Measurements from ENCODE around the gene SFXN3.

The SFXN3 gene

DNA sequence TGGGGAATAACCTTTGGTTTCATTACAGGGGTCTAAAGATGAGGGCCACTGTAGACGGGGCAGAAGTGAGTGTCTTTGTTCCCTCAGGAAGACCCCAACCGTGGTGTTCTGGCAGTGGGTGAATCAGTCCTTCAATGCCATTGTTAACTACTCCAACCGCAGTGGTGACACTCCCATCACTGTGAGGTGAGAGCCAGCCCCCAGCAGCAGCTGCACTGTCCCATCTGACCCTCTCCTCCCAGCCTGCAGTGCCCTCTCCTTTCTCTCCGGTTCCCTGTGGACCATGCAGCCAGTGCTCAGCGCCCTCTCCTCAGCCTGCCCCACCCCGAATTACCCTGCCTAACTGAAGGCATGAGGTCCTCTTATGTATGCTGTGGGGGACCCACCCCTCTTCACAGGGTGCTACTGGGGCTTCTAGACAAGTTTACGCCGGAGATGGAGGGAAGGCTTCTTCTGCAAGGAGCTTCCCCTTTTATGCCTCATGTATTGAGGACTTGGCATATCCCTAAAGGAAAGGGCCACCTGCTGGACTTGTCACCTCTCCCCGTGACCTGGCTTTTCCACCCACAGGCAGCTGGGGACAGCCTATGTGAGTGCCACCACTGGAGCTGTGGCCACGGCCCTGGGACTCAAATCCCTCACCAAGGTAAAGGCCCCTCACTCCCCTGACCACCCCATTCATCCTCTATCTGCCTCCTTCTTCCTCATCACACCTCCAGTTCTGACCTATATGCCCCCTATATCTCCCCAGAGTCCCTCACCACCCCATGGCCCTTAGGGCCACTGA lies 5.1 kb downstream of the SFXN3 start:
- DNase-seq, result no peak

DNA sequence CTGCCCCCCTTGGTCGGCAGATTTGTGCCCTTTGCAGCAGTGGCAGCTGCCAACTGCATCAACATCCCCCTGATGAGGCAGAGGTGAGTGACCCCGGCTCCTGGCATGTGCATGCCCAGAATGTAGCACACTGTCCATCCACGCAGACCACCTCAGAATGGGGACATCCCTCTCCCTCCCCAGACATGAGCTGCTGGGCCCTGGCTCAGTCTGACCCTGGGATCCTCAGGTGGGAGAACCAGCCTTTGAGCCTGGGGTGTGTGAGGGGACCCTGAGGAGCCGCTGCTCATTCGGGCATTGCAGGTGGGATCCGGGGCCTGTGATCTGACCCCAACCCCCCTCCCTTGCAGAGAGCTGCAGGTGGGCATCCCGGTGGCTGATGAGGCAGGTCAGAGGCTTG lies 5.7 kb downstream of the SFXN3 start:
- DNase-seq, result no peak

DNA sequence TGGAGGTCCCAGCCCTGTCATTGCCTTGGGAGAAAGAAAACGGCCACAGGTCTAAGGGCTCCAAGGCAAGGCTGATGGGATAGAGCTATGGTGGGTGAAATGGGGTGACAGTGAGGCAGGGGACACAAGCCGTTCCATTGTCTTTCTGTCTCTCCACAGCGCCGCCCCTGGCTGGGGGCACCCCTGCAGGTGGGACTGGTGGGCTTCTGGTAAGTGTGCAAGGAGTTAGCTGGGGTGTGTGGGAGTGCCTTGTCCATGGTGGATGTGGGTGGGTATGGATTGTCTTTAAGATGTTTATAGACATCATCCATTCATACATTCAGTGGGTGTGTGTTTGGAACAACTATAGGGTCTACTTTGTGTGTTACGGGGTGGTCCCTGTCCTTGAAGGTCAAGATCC lies 7.5 kb downstream of the SFXN3 start:
- DNase-seq, result no peak

DNA sequence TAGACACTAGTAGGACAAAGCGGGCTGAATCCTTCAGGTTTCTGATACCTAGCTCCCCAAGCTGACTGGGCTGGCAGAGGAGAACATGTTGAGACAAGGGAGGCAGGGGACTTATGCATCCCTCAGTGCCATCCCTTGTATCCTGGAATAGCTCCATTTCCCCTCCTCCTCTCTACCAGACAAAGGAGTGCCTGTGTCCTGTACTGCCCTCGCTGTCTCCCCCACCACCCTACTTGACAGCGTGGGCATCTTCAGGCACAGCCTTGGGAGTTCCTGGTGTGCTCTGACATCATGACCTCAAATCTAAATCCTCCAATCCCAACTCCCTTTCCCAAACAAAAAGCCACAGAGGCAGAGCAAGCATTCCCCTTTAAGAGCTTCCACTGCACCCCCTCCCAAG lies 9.0 kb downstream of the SFXN3 start:
- no peak for DNase-seq

DNA sequence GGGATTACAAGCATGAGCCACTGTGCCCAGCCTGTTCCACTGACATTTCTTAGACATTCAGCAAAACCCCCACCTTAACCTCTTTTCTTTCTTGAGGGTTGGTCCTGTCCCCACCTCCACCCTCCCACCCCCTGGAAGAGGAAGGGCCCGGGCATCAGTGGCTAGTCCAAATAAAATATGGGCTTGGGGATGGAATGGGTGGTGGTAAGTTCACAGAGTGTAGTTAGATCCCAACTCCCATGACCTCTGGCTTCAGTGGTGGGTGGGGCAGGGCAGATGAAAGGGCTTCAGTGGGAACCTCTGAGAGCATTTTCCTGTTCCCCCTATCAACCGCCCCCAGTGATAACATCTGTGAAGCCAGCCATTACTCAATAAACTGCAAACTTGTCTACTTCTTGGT lies 9.8 kb downstream of the SFXN3 start:
- DNase-seq, result no peak

DNA sequence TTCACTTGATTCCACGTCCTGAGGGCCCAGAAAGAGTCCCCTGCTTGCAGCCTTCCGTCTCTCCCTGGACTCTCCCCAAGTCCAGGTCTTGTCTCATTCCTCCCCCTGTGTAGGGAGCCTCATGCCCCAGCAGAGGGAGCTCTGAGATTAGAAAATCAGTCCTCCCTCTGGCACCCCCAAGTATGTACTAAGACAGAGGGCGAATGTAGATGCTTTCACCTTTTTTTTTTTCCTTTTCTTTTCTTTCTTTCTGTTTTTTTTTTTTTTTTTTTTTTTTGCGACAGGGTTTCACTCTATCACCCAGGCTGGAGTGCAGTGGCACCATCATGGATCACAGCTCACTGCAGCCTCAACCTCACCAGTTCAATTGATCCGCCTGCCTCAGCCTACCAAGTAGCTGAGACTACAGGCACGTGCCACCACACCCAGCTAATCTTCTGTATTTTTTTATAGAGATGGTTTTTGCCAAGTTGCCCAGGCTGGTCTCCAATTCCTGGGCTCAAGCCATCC lies 10.3 kb downstream of the SFXN3 start:
- peak in 12 of 14 donors; percentile 11 to 70 (median 58) for DNase-seq

DNA sequence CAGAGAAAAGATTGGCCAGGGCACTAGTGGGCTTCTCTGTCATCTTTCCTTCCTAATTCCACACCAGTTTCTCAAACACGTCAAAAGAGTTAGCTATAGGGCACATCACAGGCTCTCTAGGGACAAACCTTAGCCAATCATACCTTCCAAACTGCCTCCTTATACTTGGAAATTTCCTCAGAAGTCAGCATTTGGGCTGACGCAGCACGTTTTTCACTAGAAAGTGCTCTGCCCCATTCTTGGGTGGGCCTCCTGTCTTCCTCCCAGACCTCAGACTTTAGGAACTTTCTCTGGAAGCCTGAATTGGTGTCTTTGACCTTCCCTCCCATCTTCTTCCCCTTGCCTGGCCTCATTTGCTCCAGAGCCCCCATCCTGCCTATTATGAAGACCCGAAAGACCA lies 11.1 kb downstream of the SFXN3 start:
- DNase-seq, result no peak

DNA sequence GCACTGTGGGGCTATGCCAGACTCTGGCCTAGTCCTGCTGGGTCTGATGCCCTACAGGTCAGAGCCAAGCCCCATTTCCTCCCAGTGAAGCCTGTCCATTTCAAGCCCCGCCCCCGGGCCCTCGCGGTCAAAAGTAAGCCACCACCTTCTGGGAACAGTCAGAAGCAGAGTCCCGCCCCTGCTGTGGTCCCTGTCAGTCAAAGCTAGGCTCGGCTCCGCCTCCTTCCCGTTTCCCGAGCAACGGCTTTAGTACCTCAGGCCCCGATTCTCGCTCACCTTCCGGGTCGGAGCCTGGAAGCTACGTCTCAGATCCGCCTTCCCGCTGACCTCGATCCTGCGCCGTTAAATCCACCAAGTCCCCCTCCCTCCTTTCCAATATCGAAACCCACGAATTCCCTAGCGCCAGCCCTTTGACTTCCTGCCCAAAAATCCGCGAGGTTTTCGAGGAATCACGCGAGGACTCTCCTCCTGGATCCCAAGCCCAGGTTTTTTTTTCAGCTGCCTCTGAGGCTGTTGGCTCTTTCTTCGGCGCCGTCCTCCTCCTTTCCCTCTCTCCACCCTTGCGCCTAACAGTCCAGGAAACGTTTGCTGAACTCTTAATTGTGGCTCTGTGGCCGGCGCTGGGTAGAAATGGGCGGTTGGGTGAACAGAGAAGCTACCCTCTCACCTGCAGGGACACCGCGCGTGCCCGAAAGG lies 11.8 kb downstream of the SFXN3 start:
- DNase-seq, result peak in 13 of 14 donors; percentile 24 to 91 (median 73)

DNA sequence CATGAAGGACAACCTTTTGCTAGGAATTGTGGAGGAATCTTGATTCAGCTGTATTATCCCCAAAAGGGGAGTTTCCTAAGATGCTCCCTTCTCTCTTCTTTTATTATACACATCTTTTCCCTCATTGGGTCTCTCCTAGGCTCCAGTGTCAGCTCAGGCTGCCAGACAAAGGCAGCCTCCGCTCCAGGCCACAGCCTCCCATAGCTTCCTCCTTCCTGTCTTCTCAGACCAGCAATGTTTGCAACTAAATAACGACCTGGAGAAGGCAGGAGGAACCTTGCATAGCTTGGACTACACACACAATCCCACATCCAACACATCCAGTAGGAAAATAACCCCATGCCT lies 12.3 kb downstream of the SFXN3 start:
- no peak for DNase-seq

DNA sequence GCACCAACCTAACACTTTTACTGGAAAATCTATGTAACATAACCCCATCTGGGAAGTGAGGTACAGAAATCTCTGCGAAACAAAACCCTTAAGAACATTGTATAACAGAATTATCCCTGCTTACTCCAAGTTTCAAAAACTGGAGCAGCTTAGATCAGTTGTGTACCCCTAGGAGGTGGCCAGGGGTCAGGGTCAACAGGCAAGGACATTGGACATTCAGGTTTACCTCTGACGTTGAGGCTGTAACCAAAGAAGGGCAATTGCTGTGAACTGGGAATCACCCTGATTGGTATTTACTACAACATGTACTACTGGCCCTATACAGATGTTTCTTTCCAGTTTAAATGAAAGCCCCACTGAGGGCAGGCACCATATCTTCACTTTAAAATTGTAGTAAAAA lies 13.1 kb downstream of the SFXN3 start:
- no peak for DNase-seq

DNA sequence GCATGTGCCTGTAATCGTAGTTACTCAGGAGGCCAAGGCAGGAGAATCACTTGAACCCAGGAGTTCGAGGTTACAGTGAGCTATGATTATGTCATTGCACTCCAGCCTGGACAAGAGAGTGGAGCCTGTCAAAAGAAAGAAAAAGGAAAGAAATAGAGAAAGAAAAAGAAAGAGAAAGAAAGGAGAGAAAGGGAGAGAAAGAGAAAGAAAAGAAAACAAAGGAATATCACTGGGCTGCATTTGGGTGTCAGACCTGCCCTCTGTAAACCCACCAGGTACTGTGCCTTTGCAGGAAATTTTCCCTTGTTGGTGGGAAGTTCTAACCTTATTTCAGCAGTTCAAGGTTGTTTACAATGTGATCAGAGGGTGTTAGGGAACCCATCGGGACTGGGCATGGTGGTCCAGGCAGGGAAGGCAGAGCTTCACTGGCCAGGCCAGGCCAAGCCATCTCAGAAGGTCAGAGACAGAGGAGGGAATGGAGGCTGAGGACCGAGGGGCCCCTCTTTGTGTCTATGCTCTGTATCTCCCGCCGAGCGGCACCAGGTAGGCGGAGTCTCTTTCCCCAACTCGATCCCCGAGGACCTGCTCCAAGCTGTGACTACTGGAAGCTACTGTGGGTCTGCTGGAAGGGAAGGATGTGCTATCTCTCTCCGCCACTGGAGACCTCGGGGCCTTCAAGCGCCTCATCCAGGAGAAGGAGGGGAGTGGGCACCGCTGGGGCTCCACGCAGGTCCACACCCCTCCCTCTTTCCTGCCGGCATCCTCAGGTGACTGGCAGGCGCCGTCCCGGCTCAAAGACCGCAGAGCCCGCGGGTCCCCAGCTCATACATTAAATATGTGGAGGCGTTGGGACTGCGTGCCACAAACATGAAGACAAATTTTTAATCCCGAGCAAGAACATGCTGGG lies 15.6 kb downstream of the SFXN3 start:
- no peak for DNase-seq

DNA sequence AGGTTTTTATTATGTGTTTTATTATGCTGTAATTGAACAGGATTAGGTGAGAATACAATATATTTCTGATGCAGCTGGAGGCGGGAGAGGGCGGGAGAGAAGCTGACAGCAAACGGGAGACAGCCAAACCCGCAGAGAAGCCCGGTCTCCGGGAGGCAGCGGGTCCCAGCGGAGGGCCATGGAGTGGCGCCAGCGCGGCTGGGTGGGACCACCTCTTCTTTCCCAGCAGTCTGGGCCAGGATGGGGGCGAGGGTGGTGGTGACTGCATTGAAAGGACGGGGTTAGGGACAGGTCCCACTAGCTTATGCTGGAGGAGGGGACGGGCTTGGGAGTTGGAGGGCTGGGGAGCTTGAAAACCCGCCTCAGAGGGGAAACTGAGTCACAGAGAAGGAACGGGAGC lies 16.2 kb downstream of the SFXN3 start:
- no peak for DNase-seq

DNA sequence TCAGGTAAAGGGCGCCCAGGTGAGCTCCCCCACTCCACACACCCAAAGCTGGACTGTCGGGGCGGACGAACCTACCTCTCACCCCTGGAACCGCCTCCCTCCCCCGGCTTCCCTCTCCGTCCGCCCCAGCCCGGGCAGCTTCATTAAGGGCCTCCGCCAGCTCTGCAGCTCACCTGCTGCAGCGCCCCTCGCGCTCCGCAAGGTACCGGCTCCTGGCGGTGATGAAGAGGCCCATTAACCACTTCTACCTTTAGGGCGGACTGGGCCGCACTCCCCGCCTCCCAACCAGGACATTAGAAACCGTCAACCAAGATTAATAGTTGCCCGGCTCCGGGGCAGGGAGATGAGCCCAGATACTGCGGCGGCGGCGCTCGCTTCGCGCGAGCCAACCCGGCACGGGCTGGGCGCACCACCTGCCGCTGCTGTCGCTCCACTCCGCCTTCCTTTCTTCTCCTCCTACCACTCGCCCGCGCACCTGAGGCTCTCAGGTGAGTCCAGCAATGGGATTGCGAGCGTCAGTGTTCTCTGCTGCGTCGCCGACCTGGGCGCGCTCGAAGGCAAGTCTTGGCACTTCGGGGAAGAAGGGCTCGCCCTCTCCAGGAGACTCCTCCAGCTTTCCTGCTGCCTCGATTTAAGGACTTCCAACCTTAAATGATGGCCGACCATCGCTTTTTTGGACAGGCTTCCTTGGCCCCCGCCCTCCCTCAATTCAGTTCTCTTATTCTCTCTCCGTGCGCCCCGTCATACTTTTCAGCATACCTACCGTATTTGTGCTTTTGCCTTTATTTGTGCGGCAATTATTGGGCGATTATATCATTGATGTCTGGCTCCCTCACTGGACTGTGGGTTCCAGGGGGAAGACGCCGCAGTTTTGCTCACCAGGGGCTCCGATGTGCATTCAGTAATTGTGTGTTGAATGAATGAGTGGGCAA lies 17.2 kb downstream of the SFXN3 start:
- no peak for DNase-seq

DNA sequence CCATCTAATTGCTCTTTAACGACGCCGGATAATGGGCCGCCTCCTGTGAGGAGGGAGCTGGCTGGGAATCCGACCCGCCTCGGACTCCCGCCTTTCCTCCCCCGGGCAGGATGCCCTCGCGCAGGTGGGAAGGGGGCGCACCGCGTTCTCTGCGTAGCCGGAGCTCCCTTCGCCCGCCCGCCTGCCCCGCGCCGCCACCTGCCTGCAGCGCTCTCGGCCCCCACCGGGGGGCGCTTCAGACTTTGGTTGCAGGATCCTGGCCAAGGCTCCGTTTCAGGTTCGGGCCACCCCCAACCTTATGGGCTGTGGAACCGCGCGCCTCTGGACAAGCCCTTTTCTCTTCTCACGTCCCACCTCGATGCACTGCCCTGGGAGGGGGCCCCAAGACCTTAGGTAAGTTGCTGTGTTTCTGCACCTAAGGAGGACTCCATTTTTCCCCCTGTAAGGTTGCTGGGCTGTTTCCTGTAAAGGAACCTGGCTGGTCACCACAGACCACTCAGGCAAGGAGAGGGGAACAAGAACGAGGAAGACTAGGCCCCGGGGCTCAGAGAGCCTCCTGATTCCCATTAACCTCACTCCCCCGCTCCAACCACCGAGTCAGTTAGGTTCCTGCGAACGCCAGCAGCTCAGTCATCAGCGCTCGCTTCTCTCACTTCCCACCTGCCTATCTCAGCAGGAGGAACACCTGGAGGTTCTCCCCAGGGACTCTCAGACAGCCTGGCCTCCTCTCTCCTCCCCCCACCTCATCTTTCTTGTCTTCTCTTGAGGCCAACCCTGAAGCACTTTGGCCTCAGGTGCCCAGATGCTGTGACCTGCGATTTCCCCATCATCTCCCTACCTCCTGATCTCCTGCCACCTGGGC lies 19.4 kb downstream of the SFXN3 start:
- peak in 5 of 14 donors; percentile 15 to 41 (median 28) for DNase-seq

DNA sequence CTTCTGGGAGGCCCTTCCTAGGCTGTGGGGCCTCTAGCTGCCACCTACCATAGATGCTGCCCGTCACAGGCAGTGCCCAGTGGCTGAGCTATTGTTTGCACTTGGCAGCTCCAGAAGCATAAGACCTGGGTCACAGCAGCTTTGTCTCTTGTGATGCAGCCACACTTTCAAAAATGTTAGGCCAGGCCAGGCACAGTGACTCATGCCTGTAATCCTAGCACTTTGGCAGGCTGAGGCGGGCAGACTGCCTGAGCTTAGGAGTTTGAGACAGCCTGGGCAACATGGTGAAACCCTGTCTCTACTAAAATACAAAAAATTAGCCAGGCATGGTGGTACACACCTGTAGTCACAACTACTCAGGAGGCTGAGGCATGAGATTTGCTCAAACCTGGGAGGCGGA lies 21.3 kb downstream of the SFXN3 start:
- DNase-seq, result peak in 2 of 14 donors; percentile 21 to 56

DNA sequence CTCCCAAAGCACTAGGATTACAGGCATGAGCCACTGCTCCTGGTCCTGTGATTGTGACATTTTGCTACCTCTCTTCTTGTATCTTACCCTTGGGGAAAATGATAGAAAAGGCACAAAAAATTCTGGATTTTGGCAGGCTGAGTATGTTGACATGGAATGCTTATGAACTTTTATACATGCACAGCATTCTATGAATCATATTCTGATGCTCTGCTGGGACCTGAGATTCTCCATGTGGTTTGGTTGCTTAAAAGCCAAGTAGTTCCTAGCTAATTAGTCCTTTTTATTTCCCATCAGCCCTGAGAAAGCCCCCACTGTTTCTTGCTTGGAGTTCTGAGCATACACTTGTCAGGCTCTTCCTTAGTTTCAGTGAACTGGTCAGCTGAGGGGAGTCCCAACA lies 22.5 kb downstream of the SFXN3 start:
- DNase-seq, result no peak

DNA sequence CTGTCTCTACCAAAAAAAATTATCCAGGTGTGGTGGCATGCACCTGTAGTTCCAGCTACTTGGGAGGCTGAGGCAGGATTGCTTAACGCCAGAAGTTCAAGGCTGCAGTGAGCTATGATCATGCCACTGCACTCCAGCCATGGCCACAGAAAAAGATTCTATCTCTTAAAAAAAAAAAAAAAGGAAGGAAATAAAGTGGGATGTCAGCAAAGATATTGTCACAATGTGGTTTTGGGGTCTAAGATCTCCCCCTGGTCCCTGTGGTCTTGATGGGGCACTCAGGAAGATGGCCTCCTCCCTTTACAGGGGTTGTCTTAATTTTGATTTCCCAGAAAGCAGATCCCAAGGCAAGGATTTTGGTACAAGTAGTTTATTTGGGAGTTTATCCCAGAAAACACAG lies 23.3 kb downstream of the SFXN3 start:
- DNase-seq, result no peak

DNA sequence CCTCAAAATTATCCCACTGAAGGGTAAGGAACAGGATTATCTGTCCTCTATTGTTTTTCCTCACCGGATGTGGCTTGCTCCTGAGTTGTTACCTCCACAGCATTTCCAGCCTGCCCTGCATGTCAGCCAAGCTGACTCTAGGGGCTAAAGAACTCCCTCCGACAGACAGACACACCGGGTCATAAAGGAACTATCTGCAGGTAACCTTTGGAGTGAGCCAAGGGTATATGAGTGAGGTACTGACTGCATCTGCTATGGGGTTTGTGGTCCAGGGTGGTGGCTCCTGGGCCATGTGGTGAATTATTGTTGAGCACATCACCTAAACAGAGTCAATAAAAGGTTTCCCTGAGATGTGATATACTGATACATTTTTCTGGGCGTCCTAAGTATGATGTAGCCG lies 23.8 kb downstream of the SFXN3 start:
- no peak for DNase-seq

DNA sequence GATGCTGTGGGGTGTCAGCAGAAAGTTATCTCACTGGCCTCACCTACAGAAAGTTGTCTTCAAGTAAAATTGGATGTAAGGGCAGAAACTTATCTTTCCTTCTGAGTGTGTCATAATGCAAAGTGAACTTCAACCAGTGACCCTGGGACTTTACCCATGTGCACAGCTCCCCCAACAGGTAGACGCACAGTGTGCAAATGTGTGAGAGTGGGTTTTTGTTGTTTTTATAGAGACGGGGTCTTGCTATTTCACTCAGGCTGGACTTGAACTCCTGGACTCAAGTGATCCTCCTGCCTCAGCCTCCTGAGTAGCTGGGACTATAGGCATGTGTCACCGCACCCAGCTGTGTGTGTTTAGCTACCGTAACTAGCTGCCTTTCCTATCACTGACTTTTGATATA lies 24.4 kb downstream of the SFXN3 start:
- no peak for DNase-seq

DNA sequence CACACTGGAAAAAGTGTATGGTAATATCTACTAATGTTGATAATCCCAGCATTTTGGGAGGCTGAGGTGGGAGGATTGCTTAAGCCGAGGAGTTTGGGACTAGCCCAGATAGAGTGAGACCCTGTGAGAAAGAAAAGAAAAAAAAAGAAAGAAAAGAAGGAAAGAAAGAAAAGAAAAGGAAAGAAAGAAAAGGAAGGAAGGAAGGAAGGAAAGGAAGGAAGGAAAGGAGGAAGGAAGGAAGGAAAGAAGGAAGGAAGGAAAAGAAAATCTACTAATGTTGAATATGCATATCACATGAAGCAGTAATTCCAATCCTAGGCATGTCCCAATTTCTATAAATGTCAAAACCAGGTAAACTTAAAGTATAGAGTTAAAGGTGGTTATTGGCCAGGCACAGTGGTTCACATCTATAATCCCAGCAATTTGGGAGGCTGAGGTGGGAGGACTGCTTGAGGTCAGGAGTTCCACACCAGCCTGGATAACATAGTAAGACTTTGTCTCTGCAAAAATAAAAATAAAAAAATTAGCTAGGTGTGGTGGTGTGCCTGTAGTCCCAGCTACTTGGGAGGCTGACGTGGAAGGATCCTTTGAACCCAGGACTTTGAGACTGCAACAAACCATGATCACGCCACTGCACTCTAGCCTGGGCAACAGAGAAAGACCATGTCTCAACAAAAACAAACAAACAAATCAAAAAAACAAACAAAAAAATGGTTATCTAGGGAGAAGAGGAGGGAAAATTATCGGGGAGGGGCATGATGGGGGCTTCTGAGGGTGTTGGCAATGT lies 25.5 kb downstream of the SFXN3 start:
- no peak for DNase-seq

Measured in C1 segment of cervical spinal cord (tissue), 14 donors.